Fibroblast of lung (primary cell): ENCODE results near the gene PTPN14. TPM values are rescaled to one million over a fixed set of nuclear protein-coding genes. Genes with fewer than 3 reads are reported as not detected.
A peak's percentile ranks its signal among the peaks of the same experiment; 100 is the strongest.

ENCODE experiments used
- DNase-seq, 2 donors: peaks; one replicate each; pipeline versions ENCODE4 v3.0.0 to v3.0.0-alpha.2; 2010; ENCODE audit warnings: low read depth in 2 of 2
- H2AFZ ChIP-seq: 2 replicates; pipeline ENCODE4 v1.5.1; 2012; ENCODE audit warnings: low read length, control low read depth, inconsistent platforms
- H3K27ac ChIP-seq: 2 replicates; pipeline ENCODE4 v1.5.1; 2011; ENCODE audit warnings: low read length, control low read depth; ENCODE audit not compliant: insufficient read depth
- H3K27me3 ChIP-seq: 2 replicates; pipeline ENCODE4 v1.5.1; 2011; ENCODE audit warnings: mild to moderate bottlenecking, low read length; ENCODE audit not compliant: control insufficient read depth, insufficient read depth
- H3K36me3 ChIP-seq: 2 replicates; pipeline ENCODE4 v1.5.1; 2011; ENCODE audit warnings: low read length; ENCODE audit not compliant: control insufficient read depth, insufficient read depth
- H3K4me1 ChIP-seq: 2 replicates; pipeline ENCODE4 v1.5.1; 2011; ENCODE audit warnings: low read length; ENCODE audit not compliant: control insufficient read depth, insufficient read depth; ENCODE audit errors: extremely low read depth
- H3K4me2 ChIP-seq: 2 replicates; pipeline ENCODE4 v1.5.1; 2011; ENCODE audit warnings: low read length, control low read depth; ENCODE audit not compliant: insufficient read depth; ENCODE audit errors: extremely low read depth
- H3K4me3 ChIP-seq, 4 experiments: fragments of 200-600 bp in 1 of 4; sonication (generic) in 1 of 4; replicated peaks in 1 of 4; 2 replicates each; pipeline ENCODE4 v1.5.1; 2011 to 2016; ENCODE audit warnings: low read length in 4 of 4, low read depth in 3 of 4, mild to moderate bottlenecking in 3 of 4, control low read depth in 2 of 4, inconsistent platforms in 1 of 4, mixed read lengths in 1 of 4; ENCODE audit not compliant: insufficient read depth in 1 of 4; ENCODE audit errors: control extremely low read depth in 1 of 4
- H3K79me2 ChIP-seq: 2 replicates; pipeline ENCODE4 v1.5.1; 2012; ENCODE audit warnings: mild to moderate bottlenecking, low read length, inconsistent platforms; ENCODE audit not compliant: control insufficient read depth, insufficient read depth
- H3K9ac ChIP-seq: 2 replicates; pipeline ENCODE4 v1.5.1; 2011; ENCODE audit warnings: mild to moderate bottlenecking, low read length, control low read depth; ENCODE audit not compliant: insufficient read depth
- H3K9me3 ChIP-seq: 2 replicates; pipeline ENCODE4 v1.5.1; 2012; ENCODE audit warnings: low read depth, low read length; ENCODE audit not compliant: control insufficient read depth, insufficient read depth
- H4K20me1 ChIP-seq: 2 replicates; pipeline ENCODE4 v1.5.1; 2011; ENCODE audit warnings: low read length; ENCODE audit not compliant: control insufficient read depth, insufficient read depth; ENCODE audit errors: extremely low read depth
- CTCF ChIP-seq, 2 donors: IDR thresholded peaks in 1 of 2; conservative IDR thresholded peaks in 1 of 2; 1 replicate in 1 of 2; 2 replicates in 1 of 2; pipeline ENCODE4 v1.5.1; 2011 to 2012; ENCODE audit warnings: low read length in 2 of 2, control low read depth in 1 of 2, inconsistent platforms in 1 of 2, low read depth in 1 of 2, mild to moderate bottlenecking in 1 of 2
- EZH2 ChIP-seq: IDR thresholded peaks from 2 replicates; pipeline ENCODE4 v1.5.1; 2012; ENCODE audit warnings: low read length, control low read depth, mild to moderate bottlenecking; ENCODE audit errors: missing control alignments
- polyA plus RNA-seq, 2 donors: library from polyadenylated mRNA; depleted of rRNA in 1 of 2; stranded (reverse) in 1 of 2; unstranded in 1 of 2; fragments of >200 nt; gene quantifications; 2 replicates each; pipeline ENCODE4 v1.2.1, GENCODE V29; 2011 to 2012; ENCODE audit warnings: missing spikeins in 1 of 2
- total RNA-seq: library from RNA; depleted of rRNA; stranded (reverse); fragments of >200 nt; gene quantifications from 2 replicates; pipeline ENCODE4 v1.2.1, GENCODE V29; 2014

The PTPN14 gene
- total and polyA plus RNA-seq, 2 donors (not counting 1 experiment from before 2014, with no cell fraction given) = 38.7 to 56.1 TPM

GRCh38 chr1:214513394-214513793, 38.0 kb downstream of the PTPN14 start:
- no peak overlapping the region for H3K27ac ChIP-seq
- no peaks in the 10 kb centered on the region for H3K36me3 ChIP-seq
- H3K4me3 ChIP-seq = no peak overlapping the region
- H2AFZ ChIP-seq = no peak overlapping the region
- DNase-seq = peak in 1 of 2 donors; percentile 39
- peaks cover 73% of the 10 kb centered on the region for H3K79me2 ChIP-seq
- no peak for TF ChIP-seq EZH2
- TF ChIP-seq CTCF (conservative IDR thresholded peaks at IDR 0.05 in 1 of 2, IDR thresholded peaks at IDR 0.05 in 1 of 2; ENCODE audit: low read depth in 1 of 2, low read length in 2 of 2) = no peak
- H3K27me3 ChIP-seq = no peaks in the 10 kb centered on the region
- no peaks in the 10 kb centered on the region for H3K9me3 ChIP-seq
- H3K4me1 ChIP-seq = peaks cover 8% of the 10 kb centered on the region
- no peak overlapping the region for H3K4me2 ChIP-seq
- H3K9ac ChIP-seq = no peak overlapping the region
- H4K20me1 ChIP-seq = no peaks in the 10 kb centered on the region

GRCh38 chr1:214511639-214511998, 39.8 kb downstream of the PTPN14 start:
- Histone ChIP-seq H3K4me3 (no peak overlapping the region), H3K27ac (no peak overlapping the region), H3K4me2 (no peak overlapping the region), H3K9ac (no peak overlapping the region), H3K4me1 (peaks cover 8% of the 10 kb centered on the region), H3K27me3 (no peaks in the 10 kb centered on the region), H4K20me1 (no peaks in the 10 kb centered on the region), H3K9me3 (no peaks in the 10 kb centered on the region), H2AFZ (no peak overlapping the region), H3K79me2 (peaks cover 74% of the 10 kb centered on the region), H3K36me3 (no peaks in the 10 kb centered on the region)
- no peak for DNase-seq
- TF ChIP-seq CTCF (conservative IDR thresholded peaks at IDR 0.05 in 1 of 2, IDR thresholded peaks at IDR 0.05 in 1 of 2; ENCODE audit: low read depth in 1 of 2, low read length in 2 of 2) = no peak
- TF ChIP-seq EZH2 = no peak

- no peak overlapping the region for H3K27ac ChIP-seq
- H4K20me1 ChIP-seq = no peaks in the 10 kb centered on the region
- H3K79me2 ChIP-seq = peaks cover 72% of the 10 kb centered on the region
- DNase-seq = no peak
- no peaks in the 10 kb centered on the region for H3K36me3 ChIP-seq
- no peak overlapping the region for H3K4me2 ChIP-seq
- H3K9ac ChIP-seq = no peak overlapping the region
- H3K4me1 ChIP-seq = peaks cover 4% of the 10 kb centered on the region
- no peak overlapping the region for H3K4me3 ChIP-seq
- no peaks in the 10 kb centered on the region for H3K9me3 ChIP-seq
- TF ChIP-seq CTCF (conservative IDR thresholded peaks at IDR 0.05 in 1 of 2, IDR thresholded peaks at IDR 0.05 in 1 of 2; ENCODE audit: low read depth in 1 of 2, low read length in 2 of 2) (no peak), EZH2 (no peak)
- no peak overlapping the region for H2AFZ ChIP-seq
- no peaks in the 10 kb centered on the region for H3K27me3 ChIP-seq
These were observed 40.3 kb downstream of the PTPN14 start for GRCh38 chr1:214510914-214511638.
